Iris pigment epithelial cell (primary cell): ENCODE results near the gene TDRKH.

Experiments
- DNase-seq: peaks from one replicate; pipeline ENCODE4 v3.0.0-alpha.2; 2011; ENCODE audit warnings: low read depth

Gene TDRKH, protein sequence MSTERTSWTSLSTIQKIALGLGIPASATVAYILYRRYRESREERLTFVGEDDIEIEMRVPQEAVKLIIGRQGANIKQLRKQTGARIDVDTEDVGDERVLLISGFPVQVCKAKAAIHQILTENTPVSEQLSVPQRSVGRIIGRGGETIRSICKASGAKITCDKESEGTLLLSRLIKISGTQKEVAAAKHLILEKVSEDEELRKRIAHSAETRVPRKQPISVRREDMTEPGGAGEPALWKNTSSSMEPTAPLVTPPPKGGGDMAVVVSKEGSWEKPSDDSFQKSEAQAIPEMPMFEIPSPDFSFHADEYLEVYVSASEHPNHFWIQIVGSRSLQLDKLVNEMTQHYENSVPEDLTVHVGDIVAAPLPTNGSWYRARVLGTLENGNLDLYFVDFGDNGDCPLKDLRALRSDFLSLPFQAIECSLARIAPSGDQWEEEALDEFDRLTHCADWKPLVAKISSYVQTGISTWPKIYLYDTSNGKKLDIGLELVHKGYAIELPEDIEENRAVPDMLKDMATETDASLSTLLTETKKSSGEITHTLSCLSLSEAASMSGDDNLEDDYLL

DNA sequence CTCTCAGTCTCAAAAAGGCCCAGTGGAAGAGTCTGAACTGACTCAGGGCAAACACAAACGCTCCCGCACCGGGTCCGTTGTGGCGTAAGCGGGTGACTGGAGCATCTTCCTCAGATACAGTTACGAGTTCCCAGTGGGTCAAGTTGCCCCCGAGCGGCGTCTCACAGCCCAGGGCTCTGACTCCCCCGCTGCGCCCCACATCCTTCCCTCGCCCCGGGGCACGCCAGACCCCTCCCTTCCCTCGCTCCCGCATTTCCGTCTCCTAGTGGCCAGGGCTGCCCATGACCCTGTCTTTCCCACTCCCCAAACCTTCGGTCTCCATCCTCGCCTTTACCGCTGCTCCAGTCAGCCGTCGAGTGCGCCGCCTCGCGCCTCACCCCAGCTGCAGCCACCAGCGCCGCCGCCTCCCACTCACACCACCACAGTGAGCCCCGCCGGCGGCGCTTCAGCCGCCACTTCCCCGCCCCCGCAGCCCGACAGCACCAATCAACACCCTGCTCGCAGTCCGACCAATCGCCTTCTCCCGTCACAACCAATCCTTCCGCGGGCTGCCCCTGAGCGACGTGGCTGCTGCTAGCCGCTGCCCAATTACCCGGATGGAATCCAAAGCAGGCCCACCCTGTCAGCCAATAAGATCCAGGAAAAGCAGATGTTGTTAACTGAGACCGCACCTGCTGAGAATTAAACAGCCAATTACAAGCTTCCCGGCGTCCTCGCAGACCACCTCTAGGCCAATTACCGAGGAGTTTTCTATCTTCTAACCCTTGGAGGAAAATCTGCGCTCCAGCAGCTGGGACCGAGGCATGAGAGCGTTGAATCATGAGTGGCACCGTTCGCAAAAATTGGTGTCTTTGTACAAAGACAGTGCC, at the start of gene TDRKH:
Gene TDRKH (minus strand): TSS at position 430 of the 869 bp plus-strand sequence. CDS start 7,478 bp downstream, outside the sequence.
- peak; percentile 100 for DNase-seq

GRCh38 chr1:151839457-151840403, 49.4 kb upstream of the TDRKH start, which contains the start of gene C2CD4D:
C2CD4D (minus strand) TSS chr1:151839820; CDS start chr1:151838989, 831 bp downstream.
- peak; percentile 16 for DNase-seq

DNA sequence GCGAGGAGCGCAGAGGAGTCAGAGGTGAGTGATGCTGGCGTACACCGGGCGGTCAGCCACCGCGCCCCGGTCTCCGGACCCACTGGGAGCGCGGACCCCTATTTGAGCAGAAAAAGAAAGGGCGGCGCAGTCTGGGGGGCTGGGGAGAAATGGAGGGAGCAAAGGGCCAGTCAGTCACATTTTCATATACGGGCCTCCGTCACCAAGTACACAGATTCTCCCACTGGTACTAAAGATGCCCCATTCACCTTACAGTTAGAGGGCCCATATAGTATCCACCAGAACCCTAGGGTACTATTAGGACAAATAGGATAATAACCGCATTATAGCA, 48.7 kb upstream of the TDRKH start:
- no peak for DNase-seq

DNA sequence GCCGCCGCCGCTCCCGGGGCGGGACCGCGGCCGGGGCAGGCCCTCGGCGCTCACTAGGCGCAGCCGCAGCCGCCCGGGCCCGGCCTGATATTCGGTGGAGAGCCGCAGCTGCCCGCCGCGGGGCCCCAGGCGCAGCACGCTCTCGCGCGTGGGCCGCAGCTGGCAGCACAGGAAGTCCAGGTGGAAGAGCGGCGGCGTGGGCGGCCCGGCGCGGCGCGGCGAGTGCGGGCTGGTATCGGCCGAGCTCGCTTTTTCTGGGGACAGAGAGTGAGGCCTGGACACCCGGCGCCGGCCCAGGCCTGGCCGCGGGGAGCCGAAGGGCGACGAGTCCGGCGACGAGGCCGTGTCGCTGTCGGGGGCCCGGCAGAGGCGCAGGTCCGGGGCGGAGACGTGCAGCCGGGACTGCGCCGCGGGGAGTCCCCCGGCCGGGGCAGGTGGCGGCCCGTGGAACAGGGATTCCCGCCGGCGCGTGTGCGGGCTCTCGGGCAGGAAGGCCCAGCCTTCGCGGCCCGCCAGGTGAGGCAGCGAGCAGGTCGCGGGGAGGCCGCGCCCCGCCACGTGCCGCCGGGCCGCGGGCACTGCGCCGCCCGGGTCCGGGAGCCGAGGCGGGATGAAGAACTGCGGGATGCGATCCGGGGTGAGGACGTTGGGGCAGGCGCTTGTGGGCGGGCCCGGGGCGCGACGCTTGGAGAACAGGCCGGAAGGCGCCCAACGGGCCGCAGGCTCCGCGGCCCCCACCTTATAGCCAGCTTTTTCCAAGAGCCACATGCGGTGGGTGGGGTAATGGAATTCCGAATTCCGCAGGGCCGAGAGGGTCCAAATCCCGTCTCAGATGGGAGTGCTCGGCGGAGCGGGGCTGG, 48.2 kb upstream of the TDRKH start:
- DNase-seq, result peak; percentile 21

DNA sequence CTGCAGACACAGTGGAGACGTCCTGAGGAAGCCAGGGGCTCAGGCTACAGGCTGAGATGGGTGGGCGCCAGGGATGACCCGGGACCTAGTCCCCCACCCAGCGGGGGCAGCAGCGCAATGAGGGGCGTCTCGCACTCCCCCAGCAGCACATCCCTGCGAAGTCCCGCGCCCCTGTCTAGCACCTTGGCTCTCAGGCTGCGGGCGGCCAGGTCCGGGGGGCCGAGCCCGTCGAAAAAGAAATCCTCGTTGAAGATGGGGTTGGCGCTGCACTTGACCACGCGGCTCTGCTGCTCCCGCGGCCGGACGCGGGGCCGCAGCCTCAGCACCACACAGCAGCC, 47.6 kb upstream of the TDRKH start:
- DNase-seq, result no peak

GRCh38 chr1:151837197-151837596, 46.9 kb upstream of the TDRKH start:
- no peak for DNase-seq

- DNase-seq, result no peak
These were observed 45.3 kb upstream of the TDRKH start for GRCh38 chr1:151835596-151835995.

DNA sequence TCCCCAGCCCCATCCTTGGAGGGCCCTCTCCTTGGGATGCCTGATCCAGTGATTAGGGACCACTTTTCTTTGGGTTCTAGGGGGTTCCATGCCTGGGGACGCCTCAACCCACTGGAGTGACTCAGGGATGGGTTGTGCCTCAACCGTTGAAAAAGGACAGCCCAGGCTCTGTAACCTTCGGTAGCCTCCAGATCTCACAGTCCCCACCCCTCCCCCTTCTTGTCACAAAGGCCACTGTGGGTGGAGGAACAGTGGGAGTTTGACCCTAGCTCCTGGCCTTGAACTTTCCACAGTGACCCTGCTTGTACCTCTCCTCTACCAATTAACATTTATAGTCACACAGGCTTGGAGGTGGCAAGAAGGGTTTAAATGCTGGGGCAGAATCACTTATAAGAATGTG, 43.9 kb upstream of the TDRKH start:
- no peak for DNase-seq

DNA sequence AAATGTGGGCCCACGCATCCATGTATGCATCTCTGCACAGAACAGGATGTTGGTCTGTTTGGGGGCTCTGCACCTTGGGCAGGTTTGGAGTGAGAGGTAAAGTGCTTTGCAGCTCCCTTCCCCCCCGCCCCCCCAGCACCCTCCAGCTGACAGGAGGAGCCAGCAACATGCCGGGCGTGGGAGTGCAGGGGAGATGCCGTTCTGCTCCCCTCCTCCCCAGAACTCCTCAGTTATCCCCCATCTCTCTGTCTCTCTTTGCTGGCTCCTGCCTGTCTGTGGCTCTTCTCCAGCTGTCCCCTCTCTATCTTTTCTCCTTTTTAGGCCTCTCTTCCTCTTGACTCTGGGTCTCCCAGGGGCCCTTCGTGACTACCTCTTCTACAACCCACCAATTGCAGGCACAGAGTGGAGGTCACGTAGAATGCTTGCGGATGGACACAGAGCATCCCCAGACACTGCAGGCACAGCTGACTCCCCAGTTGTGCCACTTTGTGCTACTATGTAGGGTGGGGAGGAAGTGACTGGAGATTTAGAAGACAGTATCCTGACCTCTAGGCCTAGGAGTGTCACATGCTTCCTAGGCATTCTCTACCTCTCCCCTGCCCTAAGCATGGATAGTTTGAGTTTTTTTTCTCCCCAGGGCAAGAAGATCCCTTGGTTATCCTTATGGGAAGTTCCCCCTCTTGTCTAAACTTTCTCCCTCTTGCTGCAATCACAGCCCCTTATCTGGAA, 43.0 kb upstream of the TDRKH start:
- DNase-seq, result no peak

GRCh38 chr1:151832318-151832980, 42.1 kb upstream of the TDRKH start:
- peak; percentile 49 for DNase-seq

DNA sequence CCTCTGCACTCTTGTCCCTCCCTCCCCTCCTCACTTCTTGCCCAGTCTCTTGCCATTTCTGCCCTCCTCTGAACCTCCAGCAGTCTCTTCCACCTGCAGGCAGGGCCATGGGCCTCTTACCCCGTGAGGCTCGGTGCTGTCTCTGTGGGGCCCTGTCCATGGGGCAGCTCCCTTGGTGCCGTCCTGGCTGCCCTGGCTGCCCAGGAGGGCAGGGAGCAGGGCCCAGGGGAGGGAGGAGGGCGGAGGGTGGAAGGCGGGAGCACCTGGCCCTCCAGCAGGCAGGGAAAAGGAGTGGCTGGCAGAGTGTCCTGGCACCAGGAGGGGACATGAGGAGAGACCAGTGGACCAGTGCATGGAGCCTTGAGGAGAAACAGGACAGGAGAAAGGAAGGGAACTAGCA, 41.3 kb upstream of the TDRKH start, which contains the start of gene RORC:
Gene RORC (minus strand): TSS at position 198 of the 400 bp plus-strand sequence. CDS start 38 bp downstream, at position 160.
- DNase-seq, result no peak

- no peak for DNase-seq
These were observed 40.9 kb upstream of the TDRKH start for GRCh38 chr1:151831256-151831591.

- DNase-seq, result no peak
These were observed 39.8 kb upstream of the TDRKH start for GRCh38 chr1:151830055-151830454.

- DNase-seq, result no peak
These were observed 39.2 kb upstream of the TDRKH start for GRCh38 chr1:151829352-151830046.

GRCh38 chr1:151828921-151829320, 38.6 kb upstream of the TDRKH start:
- peak; percentile 26 for DNase-seq

GRCh38 chr1:151827853-151828252, 37.6 kb upstream of the TDRKH start:
- no peak for DNase-seq

GRCh38 chr1:151825751-151826660, 35.7 kb upstream of the TDRKH start:
- no peak for DNase-seq

DNA sequence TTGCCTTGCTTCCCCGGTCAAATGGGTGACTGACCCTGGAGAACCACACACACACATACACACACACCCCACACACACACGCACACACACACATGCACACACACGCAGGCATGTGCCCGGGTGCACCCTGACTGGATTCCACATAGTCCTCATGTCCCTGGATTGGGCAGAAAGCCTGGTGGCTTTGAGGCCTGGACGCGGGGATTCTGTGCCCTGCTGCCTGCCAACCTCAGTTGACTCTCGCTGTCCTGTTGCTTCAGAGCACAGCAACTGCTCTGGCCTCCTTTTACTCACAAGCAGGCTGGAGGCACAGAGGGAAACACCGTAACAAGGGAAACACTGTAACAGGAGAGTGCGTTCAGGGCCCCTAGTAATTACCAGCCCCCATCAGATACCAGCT, 34.9 kb upstream of the TDRKH start:
- DNase-seq, result no peak
